GM18505 (cell line): Measurements from ENCODE around the gene YWHAH.

Source experiments
- ATAC-seq: cut with Tn5 transposase; IDR thresholded peaks from one replicate; pipeline ENCODE4 v1.9.1; 2021; ENCODE audit not compliant: unreplicated experiment
- POLR2A ChIP-seq: IDR thresholded peaks from 4 replicates; pipeline ENCODE4 v1.6.1; 2011; ENCODE audit warnings: borderline replicate concordance; ENCODE audit not compliant: insufficient read depth, insufficient read length; ENCODE audit errors: extremely low read depth

YWHAH gene

GRCh38 chr22:31945971-31946680 is 1.8 kb downstream of the YWHAH start:
- TF ChIP-seq POLR2A = no peak
- no peak for ATAC-seq

DNA sequence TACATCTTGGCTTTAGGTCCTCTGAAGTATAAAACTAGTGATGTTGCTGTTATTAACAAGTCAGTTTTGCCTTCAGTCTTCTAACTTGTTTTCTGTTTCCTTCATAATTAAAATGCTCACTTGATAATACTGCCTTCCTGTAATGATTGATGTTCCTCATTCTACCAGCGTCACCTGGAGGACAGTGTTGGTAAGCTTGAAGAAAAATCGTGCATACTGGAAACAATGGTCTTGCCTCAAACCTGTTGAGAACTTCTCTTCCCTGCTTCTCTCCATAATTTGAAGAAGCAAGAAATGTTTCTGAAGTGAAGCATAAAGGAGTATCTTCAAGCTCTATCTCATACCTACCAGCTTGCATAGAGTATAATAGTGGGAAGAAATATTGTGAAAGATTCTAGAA is 3.0 kb downstream of the YWHAH start:
- no peak for ATAC-seq
- no peak for TF ChIP-seq POLR2A

- no peak for TF ChIP-seq POLR2A
- no peak for ATAC-seq
Observed at GRCh38 chr22:31948002-31948401, 3.7 kb downstream of the YWHAH start.

- no peak for ATAC-seq
- TF ChIP-seq POLR2A = no peak
Observed at GRCh38 chr22:31950226-31950625, 5.9 kb downstream of the YWHAH start.

DNA sequence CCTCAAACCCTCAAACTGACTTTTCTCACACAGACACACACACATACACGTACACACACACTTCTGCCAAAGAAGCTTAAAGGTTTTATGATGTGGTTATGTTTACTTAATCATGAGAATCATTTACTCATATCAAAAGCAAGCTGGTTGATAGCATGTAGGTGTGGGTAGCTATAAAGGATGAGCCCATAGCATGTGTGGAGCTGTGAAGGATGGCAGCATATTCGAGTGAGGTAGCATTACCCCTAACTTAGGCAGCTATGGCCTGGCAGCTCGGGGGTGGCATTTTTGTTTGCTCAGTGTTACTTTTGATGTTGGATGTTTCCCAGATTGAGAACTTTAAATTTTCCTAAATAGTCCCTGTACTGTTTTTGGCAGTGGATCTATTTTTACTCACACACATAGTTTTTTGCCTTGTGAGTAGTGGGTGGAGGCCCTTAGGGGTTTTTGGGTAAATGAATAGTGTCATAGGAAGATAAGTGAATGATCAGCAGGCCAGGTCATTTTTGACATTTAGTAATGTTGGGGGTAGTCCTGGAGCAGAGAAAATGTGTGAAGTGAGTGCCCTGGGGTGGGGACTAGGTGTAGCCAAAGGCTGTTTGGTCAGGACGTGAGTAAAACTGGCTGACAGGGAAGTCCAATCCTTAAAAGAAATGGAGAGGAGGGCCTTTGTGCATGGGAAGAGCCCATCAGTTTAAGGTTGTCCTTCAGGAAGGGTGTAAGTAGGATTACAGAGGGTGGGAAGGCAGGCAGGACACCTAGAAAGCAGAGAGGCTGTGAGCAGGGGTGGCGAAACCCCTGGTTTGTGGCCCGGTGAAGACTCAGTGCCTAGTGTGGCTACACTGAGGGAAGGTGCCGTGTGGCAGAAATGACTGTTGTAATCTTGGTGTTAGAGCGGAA is 7.1 kb downstream of the YWHAH start:
- ATAC-seq = no peak
- no peak for TF ChIP-seq POLR2A

DNA sequence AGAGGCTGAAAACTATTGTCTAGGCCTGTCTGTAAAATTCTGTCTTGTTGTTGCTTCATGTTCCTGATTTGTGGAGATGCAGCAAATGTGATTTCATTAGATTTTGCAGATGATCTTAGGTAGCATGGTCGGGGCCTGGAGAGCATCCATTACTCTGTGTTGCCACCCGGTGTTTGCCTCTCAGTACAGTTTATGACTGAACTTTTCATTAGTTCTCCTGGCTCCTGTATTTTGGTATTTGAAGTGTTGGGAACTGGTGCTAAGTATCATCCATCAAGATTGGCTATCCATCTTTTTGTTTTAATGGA is 7.7 kb downstream of the YWHAH start:
- no peak for ATAC-seq
- TF ChIP-seq POLR2A = no peak

- TF ChIP-seq POLR2A = no peak
- ATAC-seq = no peak
Observed at GRCh38 chr22:31952472-31952871, 8.1 kb downstream of the YWHAH start.

DNA sequence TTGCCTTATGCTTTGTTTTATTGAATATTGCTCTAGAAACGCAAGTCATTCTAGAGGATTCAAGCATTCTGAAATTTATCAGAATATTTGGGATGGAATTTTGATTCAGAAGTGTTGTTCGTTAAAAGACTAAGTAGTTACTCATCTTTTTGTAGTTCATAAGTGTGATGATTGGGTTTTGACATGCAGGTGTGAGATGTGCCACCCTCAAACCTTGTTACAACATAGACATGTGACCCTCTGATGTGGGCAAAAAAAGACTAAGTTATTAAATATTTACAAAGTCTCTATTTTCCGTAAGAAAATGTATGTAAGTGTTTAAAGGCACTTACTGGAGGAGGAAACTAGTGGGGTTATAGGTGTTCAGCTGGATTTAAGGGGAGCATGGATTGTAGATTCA is 8.9 kb downstream of the YWHAH start:
- no peak for TF ChIP-seq POLR2A
- ATAC-seq = no peak

DNA sequence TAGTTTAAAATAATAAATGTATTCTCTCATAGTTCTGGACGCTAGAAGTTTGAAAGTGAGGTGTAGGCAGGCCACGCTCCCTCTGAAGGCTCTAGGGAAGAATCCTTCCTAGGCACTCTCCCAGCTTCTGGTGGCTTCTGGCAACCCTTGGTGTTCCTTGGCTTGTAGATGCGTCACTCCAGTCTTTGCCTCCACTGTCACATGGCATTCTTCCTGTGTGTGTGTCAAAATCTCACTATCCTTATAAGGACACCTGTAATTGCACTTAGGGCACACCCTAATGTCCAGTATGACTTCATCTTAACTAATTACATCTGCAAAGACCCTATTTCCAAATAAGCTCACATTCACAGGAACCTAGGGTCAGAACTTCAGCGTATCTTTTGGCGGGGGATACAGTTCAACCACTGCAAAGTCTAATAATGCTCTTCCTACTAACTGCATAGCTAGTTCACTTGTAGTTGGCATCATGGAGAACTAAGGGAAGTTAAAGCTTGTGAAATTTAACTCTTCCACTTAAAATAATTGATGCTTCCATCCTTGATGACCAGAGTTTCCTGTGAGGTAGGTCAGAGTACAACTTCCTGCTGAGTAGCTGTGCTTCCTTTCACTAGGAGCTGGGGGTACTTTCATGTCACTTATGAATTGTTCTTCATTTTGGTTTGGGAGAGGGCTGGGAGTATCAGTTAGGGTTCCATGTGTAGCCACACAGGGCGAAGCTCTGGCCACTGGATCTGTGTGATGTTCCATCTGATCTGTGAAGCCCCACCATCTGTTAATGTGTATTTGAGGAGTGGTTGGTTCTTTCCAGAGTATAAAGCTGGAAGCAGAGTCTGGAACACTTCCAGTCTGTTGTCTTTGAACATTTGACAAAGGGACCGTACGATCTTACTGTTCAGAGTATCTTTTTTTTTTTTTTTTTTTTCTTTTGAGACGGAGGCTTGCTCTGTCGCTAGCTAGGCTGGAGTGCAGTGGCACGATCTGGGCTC is 10.5 kb downstream of the YWHAH start:
- ATAC-seq = no peak
- no peak for TF ChIP-seq POLR2A

- TF ChIP-seq POLR2A = no peak
- ATAC-seq = no peak
Observed at GRCh38 chr22:31956360-31956759, 12.0 kb downstream of the YWHAH start.

- no peak for TF ChIP-seq POLR2A
- ATAC-seq = no peak
Observed at GRCh38 chr22:31957970-31958594, 13.7 kb downstream of the YWHAH start.

- ATAC-seq = no peak
- TF ChIP-seq POLR2A = no peak
Observed at GRCh38 chr22:31958625-31959239, 14.4 kb downstream of the YWHAH start.
